Activated naive CD4-positive, alpha-beta T cell treated with Interleukin-2 at 50 U/mL for 16 hours (primary cell): ENCODE results near the gene CDRT4.

Experiments used
- DNase-seq: peaks from one replicate; pipeline ENCODE4 v3.0.0-alpha.2; 2020

Gene CDRT4

DNA sequence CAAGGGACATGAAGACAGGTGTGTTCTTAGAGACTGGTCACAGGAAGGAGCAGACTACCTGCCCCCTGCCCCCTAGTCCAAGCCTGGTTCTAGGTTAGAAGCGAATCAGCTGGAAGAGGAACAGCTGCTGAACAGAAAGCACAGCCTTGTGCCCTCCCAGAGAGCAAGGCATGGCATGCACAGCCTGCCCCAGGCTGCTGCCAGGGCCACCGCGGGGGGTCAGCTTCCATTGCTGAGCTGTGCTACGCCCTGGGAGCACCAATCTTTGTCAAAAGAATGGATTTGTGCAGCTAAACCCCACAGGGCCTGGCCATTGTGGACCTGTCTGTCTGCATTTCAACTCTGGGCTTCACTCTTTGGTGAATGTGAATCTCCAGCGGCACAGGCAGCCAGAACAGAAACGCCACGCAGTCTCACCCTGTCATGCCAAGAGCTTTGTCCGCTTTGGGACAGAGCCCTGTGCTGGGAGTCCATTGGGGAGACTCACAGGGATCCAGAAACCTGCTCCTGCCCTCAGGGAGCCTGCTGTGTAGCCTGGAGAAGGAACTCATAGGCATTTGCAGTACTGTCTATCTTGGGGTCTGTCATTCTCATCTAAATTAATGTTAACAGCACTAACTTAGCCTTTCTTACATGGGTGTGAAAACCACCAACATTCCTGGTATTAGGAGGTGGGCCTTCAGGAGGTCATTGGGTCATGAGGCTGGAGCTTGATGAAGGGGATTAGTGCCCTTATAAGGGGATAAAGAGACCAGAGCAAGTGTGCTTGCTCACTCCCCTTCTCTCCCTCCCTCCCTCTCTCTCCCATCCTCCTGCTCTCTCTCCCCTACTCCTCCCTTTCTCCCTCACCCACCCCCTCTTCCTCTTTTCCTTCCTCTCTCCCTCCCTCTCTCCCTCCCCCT, 25.6 kb upstream of the CDRT4 start:
- DNase-seq: no peak

DNA sequence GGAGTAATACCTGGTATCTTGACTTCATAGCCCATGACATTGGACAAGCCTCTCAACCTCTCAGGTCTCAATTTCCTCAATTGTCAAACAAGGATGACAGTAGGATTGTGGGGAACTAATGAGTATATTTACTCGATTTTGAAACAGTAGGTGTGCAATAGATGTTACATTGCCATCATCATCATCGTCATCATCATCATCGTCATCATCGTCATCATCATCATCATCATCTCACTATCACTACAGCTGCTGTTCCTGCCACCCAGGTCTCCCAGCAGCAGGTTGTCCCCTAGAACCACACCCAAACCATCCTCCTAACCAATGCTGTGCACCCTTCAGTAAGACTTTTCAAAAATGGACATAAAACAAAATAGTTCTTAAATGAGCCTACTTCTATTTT, 24.8 kb upstream of the CDRT4 start:
- DNase-seq: no peak

DNA sequence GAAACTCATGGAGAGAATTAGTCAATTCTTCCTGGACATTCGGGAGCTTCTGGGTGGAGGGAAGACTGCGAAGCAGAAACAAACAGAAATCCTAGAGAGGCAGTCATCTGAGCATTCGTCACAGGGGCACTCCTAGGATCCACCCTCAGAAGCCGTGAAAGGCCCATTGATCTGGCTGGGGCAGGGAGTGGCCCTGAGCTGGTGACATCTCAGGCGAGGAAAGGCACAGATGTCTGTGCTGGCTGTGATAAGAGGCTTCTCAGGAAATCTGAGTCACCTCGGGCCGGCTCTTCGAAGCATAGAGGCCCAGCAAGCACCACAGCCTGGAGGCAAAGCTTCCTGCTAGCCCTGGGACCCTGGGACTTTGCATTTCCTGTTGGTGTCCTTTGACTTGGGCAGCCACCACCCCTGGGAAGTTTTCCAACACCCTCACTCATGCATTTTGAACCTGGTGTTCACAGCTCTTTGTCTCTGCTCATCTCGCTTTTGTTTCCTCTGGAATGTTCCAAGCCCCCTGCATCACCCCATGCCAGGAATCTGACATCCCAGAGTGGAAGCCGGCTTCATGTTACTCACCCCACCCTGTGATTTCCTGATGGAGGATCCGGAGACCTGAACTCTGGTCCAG, 23.3 kb upstream of the CDRT4 start:
- no peak for DNase-seq

- no peak for DNase-seq
Measured at GRCh38 chr17:15488557-15488956, 21.1 kb upstream of the CDRT4 start.

GRCh38 chr17:15485045-15485444, 17.6 kb upstream of the CDRT4 start:
- DNase-seq: no peak

- no peak for DNase-seq
Measured at GRCh38 chr17:15483431-15483830, 16.0 kb upstream of the CDRT4 start.

DNA sequence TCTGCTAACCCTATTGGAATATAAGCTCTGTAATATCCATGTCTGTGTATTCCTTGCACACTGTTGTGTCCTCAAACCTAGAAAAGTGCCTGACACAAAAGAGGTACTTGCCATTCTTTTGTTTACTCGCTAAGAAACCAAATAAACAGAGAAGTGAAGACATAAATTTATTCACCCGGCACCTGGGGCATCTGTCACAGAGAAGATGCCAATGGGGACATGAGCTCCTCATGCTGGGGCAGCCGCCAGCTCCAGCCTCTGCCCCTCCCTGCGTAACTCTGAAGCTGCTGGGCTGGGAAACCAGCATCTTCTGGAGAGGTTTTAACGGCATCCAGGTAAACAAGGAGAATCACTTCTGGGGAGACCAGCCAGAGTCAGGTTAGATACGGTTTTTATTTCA, 15.1 kb upstream of the CDRT4 start:
- no peak for DNase-seq

- DNase-seq: no peak
Measured at GRCh38 chr17:15481481-15481880, 14.1 kb upstream of the CDRT4 start.

DNA sequence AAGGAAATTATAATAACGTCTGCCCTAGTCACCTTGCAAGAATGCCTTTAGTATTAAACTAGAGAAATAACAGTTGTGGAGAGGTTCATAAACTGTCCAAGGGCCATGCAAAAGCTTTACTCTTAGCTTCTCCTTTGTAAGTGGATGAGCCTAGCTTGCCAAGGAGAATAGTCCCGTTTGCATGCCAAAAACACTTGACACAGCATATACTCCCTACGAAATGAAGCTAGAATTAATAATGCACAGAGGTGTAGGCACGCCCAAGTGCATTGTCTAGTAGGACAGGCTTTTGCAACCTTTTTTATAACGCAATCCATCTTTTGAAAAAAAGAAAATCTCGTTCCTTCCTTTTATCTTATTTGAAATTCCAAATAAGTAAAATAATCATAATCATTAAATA, 12.8 kb upstream of the CDRT4 start:
- DNase-seq: no peak

- no peak for DNase-seq
Measured at GRCh38 chr17:15479703-15480102, 12.3 kb upstream of the CDRT4 start.

DNA sequence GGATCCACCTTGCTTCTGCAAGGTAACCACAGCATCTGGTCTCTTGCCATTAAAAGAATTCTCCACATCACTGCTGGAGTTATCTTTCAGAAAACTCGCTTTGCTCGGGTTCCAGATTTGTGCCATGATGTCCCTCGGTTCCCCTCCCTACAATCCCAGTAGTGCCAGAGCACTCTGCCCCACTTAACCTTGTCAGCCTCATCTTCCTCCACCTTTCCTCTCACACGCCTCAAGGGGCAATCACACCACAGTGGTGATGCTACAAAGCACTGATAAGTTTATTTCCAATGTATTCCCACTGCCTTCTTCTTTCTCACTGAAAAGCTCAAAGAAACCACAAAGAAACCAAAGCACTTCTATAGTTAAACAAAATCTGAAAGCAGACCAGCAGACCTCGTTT, 11.4 kb upstream of the CDRT4 start:
- DNase-seq: no peak

DNA sequence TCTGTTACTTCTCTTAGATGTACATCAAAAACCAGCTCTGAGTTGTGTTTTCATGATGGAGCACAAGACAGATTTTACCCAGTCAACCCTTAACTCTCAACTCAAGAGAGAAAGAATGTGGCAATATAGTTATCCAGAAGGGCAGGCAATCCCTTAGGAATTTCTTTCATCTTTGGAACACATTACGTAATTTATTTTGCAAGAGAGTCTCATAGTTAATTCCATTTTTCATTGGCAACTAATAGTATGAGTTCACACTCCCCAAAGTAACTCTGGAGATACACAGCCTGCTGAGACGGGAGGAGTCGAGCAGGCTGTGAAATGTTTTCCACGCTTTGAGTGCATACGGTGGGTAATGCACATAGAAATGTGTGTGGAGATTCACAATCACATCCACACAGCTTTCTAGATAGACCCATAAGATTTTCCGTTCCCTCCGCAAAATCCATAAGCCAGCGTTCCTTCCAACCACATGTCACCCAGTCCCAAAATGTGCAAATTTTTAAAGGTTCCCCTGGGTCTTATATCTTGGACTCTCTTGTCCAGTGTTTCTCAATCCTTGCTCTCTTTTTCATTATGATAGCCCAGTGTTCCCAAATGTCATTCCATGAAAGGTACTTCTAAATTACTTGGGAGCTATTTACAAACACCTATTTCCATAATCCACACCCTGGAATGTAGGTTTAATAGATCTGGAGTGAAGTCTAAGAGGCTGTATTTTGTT, 8.4 kb upstream of the CDRT4 start:
- DNase-seq: no peak

GRCh38 chr17:15472891-15473290, 5.5 kb upstream of the CDRT4 start:
- DNase-seq: no peak

DNA sequence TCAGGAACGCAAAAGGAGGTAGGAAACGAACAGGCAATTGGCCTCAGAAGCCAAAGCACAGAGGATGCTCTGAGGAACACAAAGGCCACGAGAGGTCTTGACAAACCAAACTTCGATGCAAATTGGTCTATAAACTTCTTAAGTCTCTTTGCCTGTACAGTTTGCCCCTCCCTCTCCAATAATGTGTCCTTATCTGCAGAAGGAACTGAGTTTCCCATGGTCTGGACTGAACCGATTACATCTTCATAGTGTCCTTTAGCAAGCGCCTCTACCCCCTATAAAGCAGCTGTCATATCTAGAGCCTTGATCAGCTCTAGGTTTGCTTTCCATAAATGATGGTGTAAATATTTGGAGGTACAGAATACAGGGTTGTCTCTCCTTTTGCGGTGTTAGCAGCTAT, 3.1 kb upstream of the CDRT4 start:
- DNase-seq: no peak

- no peak for DNase-seq
Measured at GRCh38 chr17:15469260-15469659, 1.8 kb upstream of the CDRT4 start.

DNA sequence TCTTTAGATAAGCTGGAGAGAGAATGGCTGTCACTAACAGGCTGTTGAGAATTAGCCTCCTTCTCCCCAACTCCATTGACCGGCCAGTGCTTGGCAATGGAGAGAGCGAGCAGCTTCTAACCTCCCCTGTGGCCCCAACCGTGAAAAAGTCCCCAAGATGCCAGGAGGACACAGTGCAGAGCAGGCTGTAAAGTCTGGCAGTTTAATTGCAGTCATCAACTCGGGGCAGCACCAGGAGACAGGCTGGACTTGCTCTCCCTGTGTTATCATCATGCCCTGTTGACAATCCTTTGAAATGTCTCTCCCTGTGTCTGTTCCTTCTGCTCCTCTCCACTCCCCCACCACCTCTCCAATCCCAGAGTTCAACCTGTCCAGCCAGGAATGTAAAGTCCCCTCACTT, 705 bp upstream of the CDRT4 start:
- no peak for DNase-seq

DNA sequence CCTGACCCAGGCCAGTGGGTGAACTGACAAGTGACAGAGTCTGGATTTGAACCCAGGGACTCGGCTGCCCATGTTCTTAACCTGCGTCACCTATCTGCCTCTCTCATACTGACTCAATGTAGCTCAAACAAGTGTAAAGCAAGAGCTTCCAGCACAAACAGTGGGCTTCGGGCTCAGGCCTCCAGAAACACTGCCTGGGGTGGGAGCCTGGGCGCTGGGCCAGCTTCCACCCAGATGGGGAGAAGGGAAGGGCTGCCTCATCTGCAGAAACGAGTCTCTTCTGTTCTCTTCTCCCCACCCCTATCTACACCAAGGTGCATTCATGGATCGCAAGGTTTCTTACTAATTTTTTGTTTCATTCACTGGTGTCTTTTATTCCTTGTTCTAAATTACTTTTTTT, 1.3 kb downstream of the CDRT4 start:
- DNase-seq: no peak

DNA sequence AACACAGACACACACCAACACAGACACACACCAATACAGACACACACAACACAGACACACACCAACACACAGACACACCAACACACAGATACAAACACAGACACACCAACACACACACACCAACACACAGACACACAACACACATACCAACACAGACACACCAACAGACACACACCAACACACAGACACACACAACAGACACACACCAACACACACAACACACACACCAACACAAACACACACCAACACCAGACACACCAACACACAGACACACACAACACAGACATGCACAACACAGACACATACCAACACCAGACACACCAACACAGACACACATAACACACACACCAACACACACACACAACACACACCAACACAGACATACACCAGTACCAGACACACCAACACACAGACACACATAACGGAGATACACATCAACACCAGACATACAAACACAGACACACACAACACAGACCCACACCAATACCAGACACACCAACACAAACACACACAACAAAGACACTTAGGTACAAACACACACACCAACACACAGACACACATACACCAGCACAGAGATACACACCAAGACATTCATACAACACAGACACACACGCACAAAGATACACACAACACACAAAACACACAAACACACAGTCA, 2.2 kb downstream of the CDRT4 start:
- DNase-seq: no peak

GRCh38 chr17:15464231-15464985, 3.0 kb downstream of the CDRT4 start:
- DNase-seq: no peak

DNA sequence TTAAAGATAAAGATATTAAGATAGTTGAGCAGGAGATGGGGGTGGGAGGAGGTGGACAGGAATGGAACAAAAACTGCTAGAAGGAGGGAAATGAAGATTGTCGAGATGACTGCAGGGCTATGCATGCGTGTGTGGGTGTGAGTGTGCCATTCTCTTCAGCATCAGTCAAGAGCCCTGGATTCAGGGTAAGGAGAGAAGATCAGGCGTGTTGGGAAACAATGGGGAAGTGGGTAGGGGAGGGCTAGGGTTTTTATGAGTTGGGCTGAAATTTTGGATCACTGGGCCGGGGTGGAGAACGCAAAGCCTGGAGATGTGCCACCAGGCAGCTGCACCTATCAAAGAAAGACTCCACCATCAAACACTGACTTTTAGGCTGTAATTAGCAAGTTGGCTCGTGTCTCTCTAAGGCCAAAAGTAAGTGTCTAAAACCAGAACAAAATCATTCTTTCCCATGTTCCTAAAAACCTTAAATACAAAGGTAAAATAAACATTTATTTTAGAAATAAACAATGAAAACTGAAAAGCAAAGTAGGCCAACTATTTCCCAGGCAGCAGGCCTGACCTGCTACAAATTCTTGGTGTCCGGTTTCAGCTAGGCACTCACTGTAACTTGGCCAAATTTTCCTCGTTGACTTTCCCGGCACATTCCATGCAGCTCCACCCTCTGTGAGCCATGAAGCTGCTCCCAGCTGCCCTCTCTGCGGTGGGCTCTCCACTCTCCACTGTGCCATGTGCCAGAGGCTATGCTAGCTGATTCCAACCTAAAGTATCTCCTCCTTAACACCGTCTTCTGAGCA, 4.2 kb downstream of the CDRT4 start:
- no peak for DNase-seq

GRCh38 chr17:15457723-15458094, 9.7 kb downstream of the CDRT4 start:
- DNase-seq: no peak
